Dedifferentiated amniotic fluid mesenchymal stem cell (primary cell): ENCODE measurements around the gene DNAI1.

Experiments
- DNase-seq: peaks from one replicate; pipeline ENCODE4 v3.0.0-alpha.2; 2016; ENCODE audit errors: extremely low spot score

Gene DNAI1

DNA sequence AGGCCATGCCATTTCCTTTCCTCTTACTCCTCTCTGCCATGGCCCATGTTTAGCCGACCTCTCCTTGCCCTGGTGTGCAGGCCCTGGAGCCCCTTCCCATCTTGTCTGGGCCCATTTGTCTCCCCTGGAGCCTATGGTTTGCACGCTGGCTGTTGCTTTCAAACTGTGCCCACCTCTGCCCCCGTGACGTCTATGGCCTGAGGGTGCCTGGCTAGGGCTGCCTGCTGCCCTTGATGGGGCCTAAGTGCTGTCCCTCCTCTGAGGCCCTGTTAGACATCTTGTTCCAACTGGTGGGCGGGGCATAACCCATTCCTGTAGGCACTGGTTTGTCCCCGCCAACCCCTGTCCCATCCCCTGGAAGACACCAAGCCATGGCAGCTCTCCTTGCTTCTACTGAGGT lies 86.9 kb downstream of the DNAI1 start:
- no peak for DNase-seq

DNA sequence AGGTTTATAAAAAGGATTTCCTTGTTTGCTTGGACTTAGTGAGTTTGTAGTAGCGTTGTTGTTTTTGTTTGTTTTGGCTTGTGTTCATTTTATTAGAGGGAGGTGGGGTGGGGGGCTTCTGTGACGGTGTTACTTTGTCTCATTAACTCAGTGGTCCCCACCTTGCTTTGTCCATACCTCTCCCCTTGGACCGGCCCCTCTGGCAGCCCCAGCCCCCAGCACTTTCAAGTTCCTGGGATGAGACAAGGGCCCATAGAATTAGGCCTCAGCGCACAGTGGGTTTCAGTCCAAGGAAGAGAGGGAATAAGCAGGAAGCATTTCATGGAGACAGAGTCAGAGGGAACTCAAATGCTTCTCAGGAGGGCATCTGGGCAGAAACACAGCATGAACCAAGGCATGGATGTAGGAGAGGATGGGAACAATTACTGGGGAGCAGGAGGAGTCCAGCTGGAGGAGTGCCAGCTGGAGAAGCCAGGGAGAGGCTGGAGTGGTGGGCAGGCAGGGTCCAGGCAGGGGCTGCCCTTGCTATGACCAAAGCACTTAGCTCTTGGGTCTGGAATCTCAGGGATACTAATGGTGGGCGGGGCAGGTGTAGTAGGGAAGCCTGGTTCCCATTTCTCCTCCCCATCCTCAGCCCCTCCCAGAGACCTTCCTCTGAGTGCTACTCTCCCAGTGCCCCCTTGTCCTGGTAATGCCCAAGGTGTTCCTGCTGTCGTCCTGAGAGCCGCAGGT lies 87.7 kb downstream of the DNAI1 start:
- no peak for DNase-seq

DNA sequence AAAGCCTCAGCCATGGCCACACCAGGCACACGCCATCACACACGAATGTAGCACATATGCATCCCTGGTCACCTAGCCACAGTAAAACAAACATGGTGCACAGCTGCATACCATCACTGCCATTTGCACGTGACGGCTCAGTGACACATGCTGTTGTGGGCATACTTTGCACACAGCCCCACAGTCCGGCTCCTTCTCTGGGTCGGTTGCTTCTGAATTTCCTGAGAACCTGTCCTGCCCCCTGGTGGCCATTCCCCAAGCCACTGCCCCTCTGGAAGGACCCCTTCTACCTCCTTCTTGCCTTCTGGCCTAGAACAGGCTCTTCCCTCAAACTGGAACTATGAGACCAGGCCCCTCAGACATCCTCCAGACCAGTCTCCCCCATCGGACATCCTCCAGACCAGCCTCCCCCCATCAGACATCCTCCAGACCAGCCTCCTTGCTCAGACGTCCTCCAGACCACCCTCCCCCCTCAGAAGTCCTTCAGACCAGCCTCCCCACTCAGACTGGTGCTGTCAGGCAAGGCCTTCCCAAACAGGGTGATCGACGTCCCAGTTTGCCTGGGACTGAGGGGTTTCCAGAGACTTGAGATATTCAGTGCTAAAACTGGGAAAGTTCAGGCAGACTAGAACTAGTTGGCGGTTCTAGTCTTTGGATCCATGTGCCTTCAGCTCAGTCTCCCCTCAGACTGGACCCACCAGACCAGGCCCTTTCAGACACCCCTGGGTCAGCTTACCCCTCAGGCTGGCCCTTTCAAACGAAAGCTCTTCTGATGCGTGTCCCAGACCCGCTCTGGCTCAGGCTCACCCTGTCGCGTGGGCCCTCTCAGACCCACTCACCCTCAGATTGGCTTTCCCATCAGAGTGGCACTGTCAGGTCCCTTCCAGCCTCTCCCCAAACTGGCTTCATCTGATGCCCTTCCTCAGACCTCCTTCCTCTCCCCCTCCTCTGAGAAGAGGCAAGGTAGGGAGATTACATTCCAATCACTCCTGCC lies 88.5 kb downstream of the DNAI1 start:
- DNase-seq: peak; percentile 26

DNA sequence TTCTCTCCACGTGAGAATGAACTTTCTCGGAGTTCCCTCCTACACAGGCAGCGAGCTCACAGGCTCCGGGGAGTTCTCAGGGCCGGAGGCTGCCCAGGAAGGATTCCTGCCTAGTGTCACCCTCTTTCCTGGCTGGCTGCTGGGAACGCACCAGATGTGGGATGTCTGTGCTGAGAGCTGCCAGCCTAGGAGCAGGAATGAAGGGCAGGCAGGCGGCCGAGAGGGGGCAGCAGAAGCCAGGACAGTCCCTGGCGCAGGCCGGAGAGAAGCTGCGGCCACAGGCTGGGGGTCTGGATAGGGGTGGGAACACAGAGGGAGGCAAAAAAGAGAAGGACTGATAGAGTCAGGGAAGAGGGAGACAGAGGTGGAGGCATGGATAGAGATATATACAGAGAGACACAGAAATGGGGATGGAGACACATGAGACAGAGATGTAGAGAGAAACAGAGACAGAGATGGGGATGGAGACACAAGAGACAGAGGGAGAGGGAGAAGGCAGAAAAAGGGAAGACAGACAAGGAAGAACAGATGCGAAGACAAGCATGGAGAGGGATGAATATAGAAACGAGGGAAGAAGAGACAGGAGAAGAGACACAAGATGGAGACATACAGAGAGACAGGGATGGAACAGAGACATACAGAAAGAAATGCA lies 89.5 kb downstream of the DNAI1 start:
- peak; percentile 24 for DNase-seq

DNA sequence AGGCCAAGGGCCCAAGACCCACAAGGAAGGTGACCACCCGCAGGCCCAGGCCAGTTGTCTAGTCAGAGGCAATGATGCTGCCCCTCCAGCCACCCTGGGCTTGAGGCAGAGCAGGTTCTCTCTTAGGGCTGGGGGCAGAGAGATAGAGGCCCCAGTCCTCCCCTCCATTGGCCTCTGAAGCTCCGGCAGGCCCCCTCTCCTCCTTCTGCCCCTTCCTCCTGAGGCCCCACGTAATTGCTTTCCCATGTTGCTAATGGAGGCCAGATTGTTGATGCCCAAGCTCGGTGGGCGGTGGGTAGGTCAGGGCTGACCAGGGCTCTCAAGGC lies 90.8 kb downstream of the DNAI1 start:
- no peak for DNase-seq

DNA sequence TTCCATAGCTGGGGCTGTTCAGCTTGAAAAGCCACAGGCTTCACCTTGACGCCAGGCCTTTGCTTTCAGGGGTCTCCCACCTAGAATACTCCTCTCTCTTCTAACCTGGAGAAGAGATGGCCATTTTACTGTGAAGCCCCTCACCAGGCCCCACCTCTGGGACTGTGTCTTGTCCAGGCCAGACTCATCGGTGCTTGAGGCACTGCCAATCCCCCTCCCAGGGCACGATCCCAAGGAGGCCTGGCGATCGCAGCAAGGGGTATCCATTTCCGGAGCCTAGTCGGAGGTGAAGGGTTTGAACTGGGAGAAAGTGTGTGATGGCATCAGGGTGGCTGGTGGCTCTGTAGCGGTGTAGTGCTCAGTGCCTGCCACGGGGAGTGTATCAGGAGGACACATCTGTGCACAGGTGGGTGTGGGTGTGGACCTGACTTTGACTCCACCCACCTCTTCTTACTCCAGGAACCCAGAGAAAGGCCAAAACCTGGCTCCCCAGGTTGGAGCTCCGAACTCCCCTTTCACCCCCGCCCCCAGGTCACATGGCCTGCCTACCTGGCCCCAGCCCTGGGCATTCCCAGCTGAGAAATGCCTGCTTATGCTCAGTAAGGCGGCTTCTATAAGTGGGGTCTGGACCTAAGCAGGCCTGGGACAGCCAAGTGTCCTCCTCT lies 91.5 kb downstream of the DNAI1 start:
- DNase-seq: no peak

DNA sequence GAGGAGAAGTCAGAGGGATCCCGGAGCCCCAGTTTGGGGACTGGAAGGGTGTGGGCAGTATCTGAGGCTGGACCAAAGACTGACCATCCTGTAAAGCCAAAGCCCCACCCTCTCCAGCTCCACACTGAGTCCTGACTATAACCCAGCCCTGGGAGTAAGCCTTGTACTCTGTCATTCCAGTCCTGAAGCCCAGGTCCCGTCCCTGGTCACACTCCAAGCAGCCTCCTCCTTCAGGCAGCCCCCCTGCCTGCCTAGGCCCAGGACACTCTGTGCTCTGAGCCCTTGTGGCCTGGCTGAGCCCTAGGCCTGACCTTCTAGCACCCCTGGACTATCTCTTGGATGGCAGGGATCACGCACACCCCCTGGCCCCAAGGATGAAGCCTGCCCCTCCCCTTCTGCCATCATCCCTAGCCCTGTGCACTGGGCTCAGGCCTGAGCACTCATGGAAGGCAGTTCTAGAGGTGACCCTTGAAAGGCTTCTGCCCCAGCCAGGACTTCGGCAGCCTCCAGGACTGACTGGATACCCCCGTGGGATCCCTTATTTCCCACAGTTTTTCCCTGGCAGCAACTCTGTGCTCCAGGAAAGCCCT lies 92.2 kb downstream of the DNAI1 start:
- no peak for DNase-seq

DNA sequence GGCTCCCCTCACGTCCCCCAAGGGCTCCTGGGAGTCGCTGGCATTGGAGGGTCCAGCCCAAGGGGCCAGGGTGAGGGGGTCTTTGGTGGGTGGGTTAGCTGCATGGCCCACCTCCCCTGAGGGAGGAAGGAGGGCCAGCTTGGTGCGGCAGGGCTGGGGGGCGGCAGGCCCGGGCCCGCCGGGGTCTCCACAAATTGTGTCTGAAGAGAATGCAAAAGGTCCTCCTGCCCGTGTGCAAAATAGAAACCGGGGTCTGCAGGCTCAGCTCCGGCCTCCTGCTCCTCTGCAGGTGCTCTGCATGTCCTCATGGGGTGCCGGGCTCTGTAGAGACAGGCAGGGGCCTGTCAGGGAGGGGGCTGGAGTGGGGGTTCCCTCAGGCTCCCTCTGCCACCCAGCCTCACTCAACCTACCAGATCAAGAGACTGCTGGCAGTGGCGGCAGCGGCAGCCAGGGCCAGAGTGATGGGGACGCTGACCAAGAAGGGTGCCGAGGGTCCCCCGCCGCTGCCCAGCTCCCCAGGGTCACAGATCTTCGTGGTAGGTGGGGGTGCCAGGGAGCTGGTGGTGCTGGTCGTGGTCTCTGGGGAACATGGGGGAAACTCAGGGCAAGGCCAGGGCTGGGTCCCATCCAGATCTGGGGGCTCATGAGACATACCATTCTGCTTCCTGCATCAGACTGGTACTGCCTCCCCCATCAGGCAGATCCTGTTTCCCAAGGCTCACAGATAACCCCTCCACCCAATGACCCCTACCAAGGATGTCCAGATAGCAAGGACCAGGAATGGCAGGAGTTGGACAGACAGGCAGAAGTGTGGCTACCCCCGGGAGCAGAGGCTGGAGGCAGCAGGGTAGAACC lies 93.4 kb downstream of the DNAI1 start:
- DNase-seq: no peak

DNA sequence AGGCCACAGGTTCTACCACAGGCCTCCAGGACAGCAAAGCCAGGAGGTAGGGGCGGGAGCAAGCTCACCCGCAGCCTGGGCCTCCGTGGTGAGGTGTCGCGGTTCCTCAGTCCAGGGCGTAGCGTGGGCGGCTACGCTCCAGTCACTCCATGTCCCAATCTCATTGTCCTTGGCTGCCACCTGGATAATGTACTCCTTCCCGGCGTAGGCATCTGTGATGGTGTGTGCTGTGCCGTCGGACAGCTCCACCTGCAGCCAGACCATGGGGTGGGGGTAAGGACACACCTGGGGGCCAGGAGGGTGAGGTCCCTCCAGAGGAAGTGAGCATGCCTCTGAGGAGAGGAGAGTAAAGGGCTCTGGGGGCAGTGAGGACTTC lies 94.0 kb downstream of the DNAI1 start:
- DNase-seq: no peak

DNA sequence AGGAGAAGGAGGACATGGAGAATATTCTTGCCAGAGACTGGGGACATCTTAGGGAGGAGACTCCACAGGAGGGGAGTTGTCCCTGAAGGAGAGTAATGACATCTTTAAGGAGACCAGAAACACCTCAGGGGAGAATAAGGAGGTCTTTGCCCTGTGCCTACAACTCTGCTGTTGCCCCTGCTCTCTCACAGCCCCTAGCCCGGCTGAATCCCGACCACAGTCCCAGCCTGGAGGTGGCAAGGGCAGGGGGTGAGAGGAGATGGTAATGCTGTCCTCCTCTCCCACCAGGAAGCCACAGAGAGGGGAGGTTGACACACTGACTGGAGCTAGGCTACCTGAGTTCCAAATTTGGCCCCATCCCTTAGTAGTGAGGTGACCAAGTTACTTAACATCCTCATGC lies 94.4 kb downstream of the DNAI1 start:
- no peak for DNase-seq

DNA sequence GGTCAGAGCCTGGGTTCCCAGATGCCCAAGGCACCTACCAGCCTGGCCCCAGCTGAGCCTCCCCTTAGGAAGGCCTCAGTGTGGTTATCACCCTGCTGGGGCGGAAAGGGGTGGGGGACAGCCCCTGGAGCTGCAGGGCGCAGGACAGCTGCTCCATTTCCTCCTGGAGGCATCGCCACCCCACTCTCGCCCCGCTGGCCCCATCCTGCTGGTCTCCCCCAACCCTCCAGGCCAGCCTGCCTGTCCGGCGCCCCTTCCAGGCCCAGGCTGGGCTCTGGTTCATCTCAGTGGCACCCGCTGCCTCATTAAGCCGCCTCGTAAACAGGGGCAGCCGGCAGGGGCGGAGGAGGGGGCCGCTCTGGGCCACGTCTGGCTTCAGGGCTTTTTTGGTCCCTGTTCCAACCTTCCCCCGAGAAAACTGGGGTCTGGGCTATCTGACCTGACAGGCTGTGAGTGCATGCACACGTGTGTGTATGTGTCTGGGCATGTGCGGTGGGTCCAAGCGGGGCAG lies 95.0 kb downstream of the DNAI1 start:
- no peak for DNase-seq

DNA sequence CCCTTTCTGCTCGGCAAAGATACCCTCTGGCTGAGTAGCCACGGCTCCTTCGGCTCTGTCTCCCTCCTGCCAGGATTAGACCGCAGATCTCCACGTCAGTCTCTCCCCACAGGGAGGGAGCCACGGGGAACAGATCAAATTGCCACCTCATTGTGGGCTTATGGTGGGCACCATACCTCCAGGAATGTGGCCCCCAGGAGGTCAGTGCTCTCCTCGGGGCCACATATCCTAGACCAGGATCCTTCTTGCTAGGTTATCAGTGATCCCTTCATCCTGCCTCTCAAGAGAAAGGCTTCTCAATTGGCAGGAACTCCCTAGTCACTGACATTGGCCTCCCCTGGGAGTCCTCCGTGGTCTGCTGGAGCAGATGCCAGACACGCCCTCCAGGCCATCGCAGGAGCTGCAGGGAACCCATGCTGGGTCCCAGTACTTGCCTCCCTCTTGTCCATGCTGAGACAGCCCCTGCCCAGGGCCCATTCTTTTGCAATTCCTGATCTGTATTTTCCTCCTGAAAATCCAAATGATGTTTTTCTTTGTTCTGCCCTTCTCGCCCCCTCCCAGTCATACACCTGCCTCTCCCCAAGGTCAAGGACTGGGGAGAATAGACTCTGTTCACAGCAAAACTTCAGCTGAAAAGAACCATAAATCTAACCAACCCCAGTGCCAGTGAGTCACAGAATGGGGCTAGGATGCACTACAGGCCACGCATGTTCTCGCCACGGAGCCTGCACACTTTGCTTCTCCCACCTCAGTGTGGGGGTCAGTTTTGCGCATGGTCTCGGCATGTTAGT lies 95.8 kb downstream of the DNAI1 start:
- DNase-seq: no peak

DNA sequence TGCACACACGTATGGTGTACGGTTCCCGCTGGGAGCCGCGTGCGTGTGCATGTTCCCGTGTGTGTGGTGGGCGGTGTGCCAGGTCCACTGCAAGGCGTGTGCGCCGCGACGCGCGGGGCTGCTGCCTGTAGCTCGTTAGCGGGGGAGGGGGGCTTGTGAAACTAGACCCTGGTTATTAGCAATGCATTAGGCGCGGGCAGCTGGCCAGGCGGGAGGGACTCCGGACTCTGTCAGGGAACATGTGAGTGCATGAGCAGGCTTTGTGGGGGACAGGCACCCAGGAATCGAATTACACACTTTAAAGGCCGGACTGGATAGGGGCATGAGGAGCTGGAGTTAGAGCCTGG lies 96.4 kb downstream of the DNAI1 start:
- no peak for DNase-seq

DNA sequence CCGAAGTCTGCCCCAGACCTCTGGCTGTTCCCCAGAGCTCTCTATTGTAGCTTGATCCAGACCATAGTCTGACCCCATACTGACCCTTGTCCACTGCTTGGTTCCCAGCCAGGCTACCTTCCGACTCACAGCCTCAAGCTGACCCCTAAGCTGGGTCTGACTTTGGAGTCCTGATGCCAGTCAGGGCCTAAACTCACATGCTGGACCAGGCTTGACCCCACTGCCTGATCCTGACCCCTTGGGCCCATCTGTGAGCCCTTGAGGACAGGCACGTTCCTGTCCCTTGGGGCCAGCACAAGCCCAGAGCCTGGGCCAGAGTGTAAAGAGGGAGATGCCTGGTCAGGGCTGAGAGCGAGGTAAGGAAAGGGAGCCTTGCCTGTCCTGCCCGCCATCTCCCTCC lies 96.9 kb downstream of the DNAI1 start:
- no peak for DNase-seq

DNA sequence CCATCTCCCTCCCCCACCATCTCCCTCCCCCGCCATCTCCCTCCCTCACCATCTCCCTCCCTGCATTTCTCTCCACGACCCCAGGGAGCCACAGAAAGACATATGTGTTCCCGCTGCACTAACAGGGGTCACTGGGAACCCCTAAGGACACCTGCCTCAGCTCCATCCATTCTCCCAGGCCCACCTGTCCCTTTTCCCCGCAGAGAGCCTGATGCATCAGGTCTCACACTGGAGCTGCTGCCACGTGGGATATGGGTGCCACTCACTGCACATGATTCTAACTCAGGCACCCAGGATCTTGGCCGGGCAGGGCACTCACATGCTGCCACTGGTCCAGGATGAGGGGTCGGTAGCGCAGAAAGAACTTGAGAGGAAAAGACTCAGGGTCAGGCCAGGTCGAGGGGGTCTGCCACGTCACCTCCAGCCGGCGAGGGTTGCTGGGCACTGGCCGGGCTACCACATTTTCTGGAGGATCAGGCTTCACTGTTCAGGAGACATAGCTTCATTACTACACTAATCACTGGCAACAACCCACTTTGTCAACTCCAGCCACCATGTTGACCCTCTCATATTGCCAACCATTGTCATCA lies 97.4 kb downstream of the DNAI1 start:
- DNase-seq: no peak

DNA sequence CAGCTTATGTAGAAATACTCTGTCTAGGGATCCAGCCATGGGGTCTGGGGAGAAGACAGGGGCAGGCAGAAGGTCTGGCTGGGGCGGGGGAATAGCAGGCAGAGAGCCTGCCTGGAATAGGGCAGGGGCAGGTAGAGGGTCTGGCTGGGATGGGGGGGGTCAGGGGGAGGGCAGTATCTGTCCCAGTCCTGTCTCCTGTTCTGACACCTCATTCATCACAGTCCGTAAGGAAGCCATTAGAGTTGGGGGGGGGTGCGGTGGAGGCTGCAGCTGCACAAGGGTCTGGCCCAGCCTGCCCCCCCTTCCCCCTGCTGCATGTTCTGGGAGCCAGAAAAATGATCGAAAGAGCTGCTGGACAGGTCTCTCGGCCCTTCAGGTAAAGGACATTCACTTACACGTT lies 98.3 kb downstream of the DNAI1 start:
- no peak for DNase-seq

DNA sequence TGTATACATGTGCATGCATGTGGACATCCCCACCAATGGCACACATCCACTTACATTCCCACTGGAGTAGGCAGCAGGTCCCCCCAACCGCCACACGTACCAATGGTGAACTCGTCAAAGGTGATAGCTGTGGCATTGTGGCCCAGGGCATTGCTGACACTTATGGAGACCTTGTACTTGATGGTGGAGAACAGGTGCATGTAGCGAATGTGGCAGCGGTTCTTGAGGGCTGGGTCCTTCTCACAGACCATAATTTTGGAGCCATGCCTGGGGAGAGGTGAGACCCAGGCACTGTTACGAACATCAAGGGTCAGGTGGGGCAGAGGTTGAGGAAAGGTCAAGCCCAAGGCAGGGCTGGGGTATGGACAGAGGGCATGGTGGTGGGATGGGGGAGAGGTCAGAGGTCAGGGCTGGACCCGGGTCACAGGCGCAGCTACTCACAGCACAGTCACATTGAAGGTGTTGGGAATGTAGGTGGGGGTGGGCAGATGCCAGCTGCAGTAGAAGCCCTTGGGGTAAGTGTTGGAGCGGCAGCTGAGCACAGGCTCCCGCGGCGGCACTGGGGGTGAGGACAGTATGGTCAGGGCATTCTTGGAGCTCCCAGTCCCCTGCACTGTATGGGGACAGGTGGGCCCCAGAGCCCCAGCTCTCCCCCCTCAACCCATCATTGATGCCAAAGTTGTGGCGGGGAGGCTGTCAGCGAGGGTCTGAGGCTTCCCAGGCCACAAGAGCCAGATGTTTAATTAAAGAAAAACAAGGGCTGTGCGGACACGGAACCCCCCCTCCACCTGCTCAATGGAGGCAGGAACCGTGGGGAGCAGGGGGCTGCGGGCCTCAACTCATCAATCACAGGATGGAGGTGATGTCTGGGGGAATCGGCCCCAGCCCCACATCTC lies 99.1 kb downstream of the DNAI1 start:
- no peak for DNase-seq

DNA sequence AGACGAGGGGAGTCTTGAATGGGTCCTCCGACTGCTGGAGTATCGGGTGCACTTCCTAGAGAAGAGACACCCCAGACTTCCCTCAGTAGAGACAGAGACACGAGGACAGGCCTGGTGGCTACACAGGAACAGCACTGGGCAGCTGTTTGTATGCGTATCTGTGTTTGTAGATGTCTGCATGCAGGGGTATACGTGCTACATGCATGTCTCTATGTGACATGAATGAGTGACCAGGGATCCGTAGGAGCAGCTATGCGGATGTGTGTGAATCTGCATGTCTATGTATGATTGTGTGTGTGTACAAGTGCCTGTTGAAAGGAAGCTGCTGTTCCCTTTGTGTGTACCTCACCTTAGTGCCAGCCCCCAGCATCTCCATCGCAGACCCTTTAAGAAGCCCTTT lies 99.8 kb downstream of the DNAI1 start:
- DNase-seq: no peak
